A549 (cell line): Measurements from ENCODE around the gene TMEM237. TPM values are rescaled to one million over a fixed set of nuclear protein-coding genes. Genes with fewer than 3 reads are reported as not detected.

ENCODE experiments used
- ATAC-seq, 2 experiments: fragments of 200-7000 bp in 1 of 2; fragments of >200 bp in 1 of 2; cut with Nextera tagmentation in 1 of 2; cut with Tn5 transposase in 1 of 2; 3 replicates each; pipeline versions ENCODE4 v1.8.0 to v1.9.1; 2018 to 2020; ENCODE audit warnings: mild to moderate bottlenecking in 1 of 2, moderate library complexity in 1 of 2
- CTCF ChIA-PET: fragments of 300-600 bp; sonication (Branson Sonifier 250); formaldehyde crosslinking; extraction: SDS; loops from one replicate; lab custom pipeline; 2021; ENCODE audit warnings: antibody characterized with exemption, inconsistent platforms; lab: Yijun Ruan, JAX
- POLR2A ChIA-PET: fragments of 350-600 bp; formaldehyde crosslinking; extraction: SDS; loops from one replicate; lab custom pipeline; 2021; ENCODE audit warnings: antibody characterized with exemption, inconsistent platforms; lab: Yijun Ruan, JAX
- DNase-seq, 2 experiments: peaks; one replicate each; pipeline versions ENCODE4 v3.0.0 to v3.0.0-alpha.2; 2011 to 2016; ENCODE audit warnings: low read depth in 1 of 2, low spot score in 1 of 2
- FAIRE-seq: peaks from 2 replicates; lab custom pipeline; 2011; peaks lifted over from hg19 to GRCh38; lab: Jason Lieb, UNC
- H3K27ac ChIP-seq, 2 experiments: fragments of >200 bp; sonication (Bioruptor Twin); formaldehyde crosslinking; 3 replicates each; pipeline ENCODE4 v1.5.1; 2016 to 2017
- H3K4me1 ChIP-seq: fragments of >200 bp; sonication (Bioruptor Twin); formaldehyde crosslinking; 3 replicates; pipeline ENCODE4 v1.6.1; 2016
- H3K4me2 ChIP-seq: fragments of >200 bp; sonication (Bioruptor Twin); formaldehyde crosslinking; 3 replicates; pipeline ENCODE4 v1.6.1; 2016
- H3K4me3 ChIP-seq: fragments of >200 bp; sonication (Bioruptor Twin); formaldehyde crosslinking; 3 replicates; pipeline ENCODE4 v1.5.1; 2016
- H3K9me3 ChIP-seq: fragments of >200 bp; sonication (Bioruptor Twin); formaldehyde crosslinking; 3 replicates; pipeline ENCODE4 v1.6.1; 2016
- ATOH8 ChIP-seq: fragments of 250-450 bp; sonication (Bioruptor Pico); IDR thresholded peaks from 2 replicates; pipeline ENCODE4 v1.5.0; 2020; ENCODE audit warnings: low read depth, mild to moderate bottlenecking, moderate library complexity
- CBX2 ChIP-seq: fragments of 200-600 bp; sonication (generic); IDR thresholded peaks from 2 replicates; pipeline ENCODE4 v1.6.1; 2016; ENCODE audit warnings: low read depth, mild to moderate bottlenecking, borderline replicate concordance
- CBX8 ChIP-seq: fragments of 200-600 bp; sonication (generic); IDR thresholded peaks from 2 replicates; pipeline ENCODE4 v1.6.1; 2016
- CHD4 ChIP-seq: fragments of 200-600 bp; sonication (generic); IDR thresholded peaks from 2 replicates; pipeline ENCODE4 v1.6.1; 2016; ENCODE audit warnings: antibody characterized with exemption, mild to moderate bottlenecking, borderline replicate concordance
- CTCF ChIP-seq: fragments of >200 bp; sonication (Bioruptor Twin); formaldehyde crosslinking; IDR thresholded peaks from 3 replicates; pipeline ENCODE4 v1.5.1; 2016
- ESRRA ChIP-seq: fragments of 150-350 bp; IDR thresholded peaks from 2 replicates; pipeline ENCODE4 v1.6.1; 2014; ENCODE audit warnings: mild to moderate bottlenecking, low read length, borderline replicate concordance
- FOSL2 ChIP-seq, 2 experiments: fragments of 450-650 bp in 1 of 2; fragments of >200 bp in 1 of 2; sonication (Bioruptor Twin) in 1 of 2; formaldehyde crosslinking; IDR thresholded peaks; 2 replicates each; pipeline versions ENCODE4 v1.5.0 to v1.6.1; 2016 to 2020; ENCODE audit warnings: mild to moderate bottlenecking in 1 of 2, moderate library complexity in 1 of 2
- GATA3 ChIP-seq: IDR thresholded peaks from 2 replicates; pipeline ENCODE4 v1.6.1; 2012; ENCODE audit warnings: borderline replicate concordance
- HES2 ChIP-seq: fragments of >200 bp; sonication (Bioruptor Twin); formaldehyde crosslinking; IDR thresholded peaks from 2 replicates; pipeline ENCODE4 v1.6.1; 2016
- HOXA7 ChIP-seq: fragments of 250-450 bp; sonication (Bioruptor Pico); IDR thresholded peaks from 2 replicates; pipeline ENCODE4 v1.5.0; 2020; ENCODE audit warnings: mild to moderate bottlenecking, moderate library complexity
- HOXB5 ChIP-seq: fragments of 250-450 bp; sonication (Bioruptor Pico); IDR thresholded peaks from 2 replicates; pipeline ENCODE4 v1.5.0; 2020; ENCODE audit warnings: mild to moderate bottlenecking, moderate library complexity
- JUNB ChIP-seq: fragments of >200 bp; sonication (Bioruptor Twin); formaldehyde crosslinking; IDR thresholded peaks from 2 replicates; pipeline ENCODE4 v1.6.1; 2016
- KDM5A ChIP-seq: fragments of 200-600 bp; sonication (generic); IDR thresholded peaks from 2 replicates; pipeline ENCODE4 v1.6.1; 2016; ENCODE audit warnings: antibody characterized with exemption, mild to moderate bottlenecking
- PBX3 ChIP-seq: IDR thresholded peaks from 2 replicates; pipeline ENCODE4 v1.6.1; 2012
- RARB ChIP-seq: fragments of 250-450 bp; sonication (Bioruptor Pico); IDR thresholded peaks from 2 replicates; pipeline ENCODE4 v1.8.0; 2021; ENCODE audit warnings: mild to moderate bottlenecking, moderate library complexity
- SMC3 ChIP-seq: fragments of >200 bp; sonication (Bioruptor Twin); formaldehyde crosslinking; IDR thresholded peaks from 3 replicates; pipeline ENCODE4 v1.6.1; 2018; ENCODE audit warnings: inconsistent platforms
- TFCP2L1 ChIP-seq: fragments of 250-450 bp; sonication (Bioruptor Pico); IDR thresholded peaks from 2 replicates; pipeline ENCODE4 v1.5.0; 2021; ENCODE audit warnings: mild to moderate bottlenecking
- USF2 ChIP-seq: fragments of 450-650 bp; IDR thresholded peaks from 2 replicates; pipeline ENCODE4 v1.6.1; 2014; ENCODE audit warnings: antibody characterized with exemption
- ZFP36 ChIP-seq: fragments of 450-650 bp; IDR thresholded peaks from 2 replicates; pipeline ENCODE4 v1.6.1; 2014; ENCODE audit warnings: borderline replicate concordance; ENCODE audit not compliant: partially characterized antibody
- ZNF302 ChIP-seq: fragments of 250-450 bp; sonication (Bioruptor Pico); IDR thresholded peaks from 2 replicates; pipeline ENCODE4 v1.9.0; 2021; ENCODE audit warnings: inconsistent platforms, mild to moderate bottlenecking, moderate library complexity
- ZSCAN20 ChIP-seq: fragments of 250-450 bp; sonication (Bioruptor Pico); IDR thresholded peaks from 2 replicates; pipeline ENCODE4 v1.8.0; 2022; ENCODE audit warnings: mild to moderate bottlenecking, moderate library complexity
- WGBS: methylation state at CpG from one replicate; pipeline ENCODE4 v1.1.6; 2017; ENCODE audit errors: missing lambda C conversion rate; 5-methylcytosine and 5-hydroxymethylcytosine counted together
- polyA plus RNA-seq, 4 experiments: library from polyadenylated mRNA; depleted of rRNA in 3 of 4; stranded (reverse); fragments of >200 nt; fragmentation: RNase III in 1 of 4; extraction: RNeasy Plus Mini Kit Qiagen cat#74134 plus additional on column Dnase treatment in 1 of 4; gene quantifications; 2 replicates in 3 of 4; 3 replicates in 1 of 4; pipeline ENCODE4 v1.2.3, GENCODE V29; 2011 to 2017
- TF ChIP-seq, protein P1 (sequence below): fragments of 150-350 bp; IDR thresholded peaks from 2 replicates; pipeline ENCODE4 v1.6.1; 2014; ENCODE audit warnings: low read depth, mild to moderate bottlenecking, low read length
- TF ChIP-seq, protein P2 (sequence below): fragments of 200-600 bp; sonication (generic); IDR thresholded peaks from 2 replicates; pipeline ENCODE4 v1.6.1; 2016; ENCODE audit warnings: antibody characterized with exemption, mild to moderate bottlenecking, moderate library complexity

Gene TMEM237
- polyA plus RNA-seq, 2 of the 4 experiments (the other 2 are of a cell fraction) = 15.7 to 37.1 TPM

DNA sequence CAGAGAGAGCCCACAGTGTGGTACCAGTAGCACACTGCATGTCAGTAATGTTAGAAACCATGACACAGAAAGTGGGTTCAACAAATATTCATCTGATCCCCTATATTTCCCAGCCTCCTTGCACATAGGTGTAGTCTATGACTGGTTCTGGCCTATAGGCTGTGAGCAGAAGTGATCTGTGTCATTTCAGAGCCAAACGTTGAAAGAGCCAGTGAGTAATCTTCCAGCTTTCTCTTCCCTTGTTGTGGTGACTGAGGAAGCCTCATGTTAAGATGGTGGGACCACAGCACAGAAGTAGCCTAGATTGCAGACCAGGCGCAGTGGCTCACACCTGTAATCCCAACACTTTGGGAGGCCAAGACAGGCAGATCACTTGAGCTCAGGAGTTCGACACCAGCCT lies 4.1 kb downstream of the TMEM237 start (continued):
- TF ChIP-seq, protein P1, sequence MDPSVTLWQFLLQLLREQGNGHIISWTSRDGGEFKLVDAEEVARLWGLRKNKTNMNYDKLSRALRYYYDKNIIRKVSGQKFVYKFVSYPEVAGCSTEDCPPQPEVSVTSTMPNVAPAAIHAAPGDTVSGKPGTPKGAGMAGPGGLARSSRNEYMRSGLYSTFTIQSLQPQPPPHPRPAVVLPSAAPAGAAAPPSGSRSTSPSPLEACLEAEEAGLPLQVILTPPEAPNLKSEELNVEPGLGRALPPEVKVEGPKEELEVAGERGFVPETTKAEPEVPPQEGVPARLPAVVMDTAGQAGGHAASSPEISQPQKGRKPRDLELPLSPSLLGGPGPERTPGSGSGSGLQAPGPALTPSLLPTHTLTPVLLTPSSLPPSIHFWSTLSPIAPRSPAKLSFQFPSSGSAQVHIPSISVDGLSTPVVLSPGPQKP = no peak
- TF ChIP-seq ESRRA = no peak
- TF ChIP-seq CHD4 = no peak
- TF ChIP-seq JUNB = no peak
- no peak for TF ChIP-seq CBX8
- TF ChIP-seq FOSL2 (IDR thresholded peaks at IDR 0.05) = no peak
- TF ChIP-seq FOSL2 (CRISPR knock-in tag; IDR thresholded peaks at IDR 0.05) = no peak
- no peak for TF ChIP-seq TFCP2L1 (CRISPR knock-in tag)

DNA sequence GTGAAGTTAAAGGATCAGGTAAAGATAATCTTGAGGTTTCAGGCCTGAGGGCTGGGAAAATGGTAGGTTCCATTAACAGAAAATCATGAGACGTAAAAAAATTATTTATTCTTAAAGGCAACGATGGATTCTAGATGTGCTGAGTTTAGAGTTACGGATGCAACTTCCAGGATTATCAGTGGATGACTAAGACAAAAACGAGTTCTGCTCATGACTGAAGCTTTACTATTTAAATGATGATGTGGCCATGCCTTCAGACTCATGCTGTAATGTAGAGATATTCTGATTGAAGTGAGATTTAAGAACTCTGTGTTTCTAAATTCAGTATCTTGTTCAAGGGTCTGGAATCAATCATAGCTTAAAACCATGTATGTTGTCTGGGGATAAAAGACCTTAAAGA lies 5.0 kb downstream of the TMEM237 start:
- H3K4me1 ChIP-seq = peaks cover 5% of the 10 kb centered on the region; the same call in 1 of the 3 replicates
- H3K9me3 ChIP-seq = no peaks in the 10 kb centered on the region
- DNase-seq (no peak), ATAC-seq (no peak), FAIRE-seq (no peak)
- 76% methylated on average over 4 of the region's 4 CpGs for WGBS
- H3K4me3 ChIP-seq = no peak overlapping the region
- H3K27ac ChIP-seq = no peak overlapping the region
- no peak overlapping the region for H3K4me2 ChIP-seq
- POLR2A ChIA-PET = no interaction called here
- TF ChIP-seq ZNF302 (CRISPR knock-in tag) = no peak
- TF ChIP-seq ATOH8 (CRISPR knock-in tag) = no peak
- no peak for TF ChIP-seq CTCF
- TF ChIP-seq JUNB = no peak
- no peak for TF ChIP-seq SMC3
- no peak for TF ChIP-seq USF2
- no peak for TF ChIP-seq FOSL2 (IDR thresholded peaks at IDR 0.05)
- no peak for TF ChIP-seq FOSL2 (CRISPR knock-in tag; IDR thresholded peaks at IDR 0.05)
- TF ChIP-seq HES2 = no peak
- TF ChIP-seq HOXB5 (CRISPR knock-in tag) = no peak
- TF ChIP-seq KDM5A = no peak
- no peak for TF ChIP-seq RARB (CRISPR knock-in tag)
- no peak for TF ChIP-seq CBX2
- CTCF ChIA-PET = interaction anchor here (1.1 kb wide), 1 partner anchor 42 kb away, joined by 3 read pairs; no protein-coding TSS in a partner anchor

GRCh38 chr2:201633661-201634249 lies 9.5 kb downstream of the TMEM237 start:
- H3K4me2 ChIP-seq = no peak overlapping the region
- CTCF ChIA-PET = no interaction called here
- no peak for DNase-seq
- POLR2A ChIA-PET = no interaction called here
- no peaks in the 10 kb centered on the region for H3K4me1 ChIP-seq
- H3K9me3 ChIP-seq = no peaks in the 10 kb centered on the region
- H3K27ac ChIP-seq = no peak overlapping the region
- no peak for FAIRE-seq
- WGBS = 83% methylated on average over 4 of the region's 4 CpGs
- H3K4me3 ChIP-seq = no peak overlapping the region
- no peak for ATAC-seq
- no peak for TF ChIP-seq ZFP36
- TF ChIP-seq, protein P1 = no peak
- no peak for TF ChIP-seq GATA3
- TF ChIP-seq, protein P2, sequence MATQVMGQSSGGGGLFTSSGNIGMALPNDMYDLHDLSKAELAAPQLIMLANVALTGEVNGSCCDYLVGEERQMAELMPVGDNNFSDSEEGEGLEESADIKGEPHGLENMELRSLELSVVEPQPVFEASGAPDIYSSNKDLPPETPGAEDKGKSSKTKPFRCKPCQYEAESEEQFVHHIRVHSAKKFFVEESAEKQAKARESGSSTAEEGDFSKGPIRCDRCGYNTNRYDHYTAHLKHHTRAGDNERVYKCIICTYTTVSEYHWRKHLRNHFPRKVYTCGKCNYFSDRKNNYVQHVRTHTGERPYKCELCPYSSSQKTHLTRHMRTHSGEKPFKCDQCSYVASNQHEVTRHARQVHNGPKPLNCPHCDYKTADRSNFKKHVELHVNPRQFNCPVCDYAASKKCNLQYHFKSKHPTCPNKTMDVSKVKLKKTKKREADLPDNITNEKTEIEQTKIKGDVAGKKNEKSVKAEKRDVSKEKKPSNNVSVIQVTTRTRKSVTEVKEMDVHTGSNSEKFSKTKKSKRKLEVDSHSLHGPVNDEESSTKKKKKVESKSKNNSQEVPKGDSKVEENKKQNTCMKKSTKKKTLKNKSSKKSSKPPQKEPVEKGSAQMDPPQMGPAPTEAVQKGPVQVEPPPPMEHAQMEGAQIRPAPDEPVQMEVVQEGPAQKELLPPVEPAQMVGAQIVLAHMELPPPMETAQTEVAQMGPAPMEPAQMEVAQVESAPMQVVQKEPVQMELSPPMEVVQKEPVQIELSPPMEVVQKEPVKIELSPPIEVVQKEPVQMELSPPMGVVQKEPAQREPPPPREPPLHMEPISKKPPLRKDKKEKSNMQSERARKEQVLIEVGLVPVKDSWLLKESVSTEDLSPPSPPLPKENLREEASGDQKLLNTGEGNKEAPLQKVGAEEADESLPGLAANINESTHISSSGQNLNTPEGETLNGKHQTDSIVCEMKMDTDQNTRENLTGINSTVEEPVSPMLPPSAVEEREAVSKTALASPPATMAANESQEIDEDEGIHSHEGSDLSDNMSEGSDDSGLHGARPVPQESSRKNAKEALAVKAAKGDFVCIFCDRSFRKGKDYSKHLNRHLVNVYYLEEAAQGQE = no peak
- TF ChIP-seq TFCP2L1 (CRISPR knock-in tag) = no peak
- no peak for TF ChIP-seq ZSCAN20 (CRISPR knock-in tag)
- TF ChIP-seq KDM5A = no peak
- TF ChIP-seq PBX3 = no peak
- no peak for TF ChIP-seq HOXA7 (CRISPR knock-in tag)
